ENCODE results near the gene PRKCZ.

DNA sequence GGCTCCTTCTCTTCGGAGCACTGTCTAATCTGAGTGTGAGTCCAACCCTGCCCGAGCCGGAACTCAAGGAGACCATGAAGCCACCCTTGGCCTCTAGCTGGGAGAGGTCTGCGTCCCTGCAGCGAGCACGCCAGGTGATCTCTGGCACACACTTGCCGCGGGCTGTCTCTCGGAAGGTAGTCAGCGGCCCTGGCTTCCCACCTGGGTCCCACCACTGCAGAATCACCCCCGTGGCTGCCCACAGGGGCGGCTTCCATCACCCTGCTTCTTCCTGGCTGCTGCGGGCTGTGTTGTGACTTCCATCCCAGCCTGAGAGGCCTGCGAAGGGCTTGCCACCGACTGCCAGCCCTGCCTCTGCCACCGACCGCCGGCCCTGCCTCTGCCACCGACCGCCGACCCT lies 127.3 kb downstream of the PRKCZ start:
- TF ChIP-seq POLR2A (IDR thresholded peaks at IDR 0.05; ENCODE audit: low read depth, low read length) = no peak
- TF ChIP-seq, protein P1, sequence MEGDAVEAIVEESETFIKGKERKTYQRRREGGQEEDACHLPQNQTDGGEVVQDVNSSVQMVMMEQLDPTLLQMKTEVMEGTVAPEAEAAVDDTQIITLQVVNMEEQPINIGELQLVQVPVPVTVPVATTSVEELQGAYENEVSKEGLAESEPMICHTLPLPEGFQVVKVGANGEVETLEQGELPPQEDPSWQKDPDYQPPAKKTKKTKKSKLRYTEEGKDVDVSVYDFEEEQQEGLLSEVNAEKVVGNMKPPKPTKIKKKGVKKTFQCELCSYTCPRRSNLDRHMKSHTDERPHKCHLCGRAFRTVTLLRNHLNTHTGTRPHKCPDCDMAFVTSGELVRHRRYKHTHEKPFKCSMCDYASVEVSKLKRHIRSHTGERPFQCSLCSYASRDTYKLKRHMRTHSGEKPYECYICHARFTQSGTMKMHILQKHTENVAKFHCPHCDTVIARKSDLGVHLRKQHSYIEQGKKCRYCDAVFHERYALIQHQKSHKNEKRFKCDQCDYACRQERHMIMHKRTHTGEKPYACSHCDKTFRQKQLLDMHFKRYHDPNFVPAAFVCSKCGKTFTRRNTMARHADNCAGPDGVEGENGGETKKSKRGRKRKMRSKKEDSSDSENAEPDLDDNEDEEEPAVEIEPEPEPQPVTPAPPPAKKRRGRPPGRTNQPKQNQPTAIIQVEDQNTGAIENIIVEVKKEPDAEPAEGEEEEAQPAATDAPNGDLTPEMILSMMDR (conservative IDR thresholded peaks at IDR 0.05; ENCODE audit: low read depth, low read length) = no peak
- TF ChIP-seq RAD21 (IDR thresholded peaks at IDR 0.05; ENCODE audit: low read length) = no peak
- TF ChIP-seq NFE2L2 (IDR thresholded peaks at IDR 0.05; ENCODE audit: low read depth, low read length) = no peak
